Caco-2 (cell line): ENCODE results near the gene ATP9B. TPM values are rescaled to one million over a fixed set of nuclear protein-coding genes. Genes with fewer than 3 reads are reported as not detected.
A peak's percentile ranks its signal among the peaks of the same experiment; 100 is the strongest.

Source experiments
- BruUV-seq: library from RNA; stranded (reverse); fragments of 400-500 nt; replicated peaks from 2 replicates; lab custom pipeline; 2021; lab: Mats Ljungman, UMichigan
- CTCF ChIA-PET: fragments of 300-600 bp; sonication (Branson Sonifier 250); formaldehyde crosslinking; loops from one replicate; lab custom pipeline; 2022; ENCODE audit warnings: antibody characterized with exemption; lab: Charles Lee
- POLR2A ChIA-PET: fragments of 300-600 bp; sonication (Branson Sonifier 250); formaldehyde crosslinking; loops from one replicate; lab custom pipeline; 2022; ENCODE audit warnings: antibody characterized with exemption; lab: Charles Lee
- DNase-seq, 2 experiments: peaks; one replicate each; pipeline versions ENCODE4 v3.0.0 to v3.0.0-alpha.2; 2020 to 2022
- H3K27me3 ChIP-seq: replicated peaks from 2 replicates; pipeline ENCODE4 v1.6.0; 2011; ENCODE audit warnings: low read length; ENCODE audit not compliant: control insufficient read depth, insufficient read depth
- H3K36me3 ChIP-seq: 2 replicates; pipeline ENCODE4 v1.5.1; 2011; ENCODE audit warnings: low read length; ENCODE audit not compliant: control insufficient read depth, insufficient read depth
- H3K4me1 ChIP-seq: fragments of 250-450 bp; sonication (Bioruptor Pico); 2 replicates; pipeline ENCODE4 v1.5.1; 2020; ENCODE audit warnings: mild to moderate bottlenecking
- H3K4me3 ChIP-seq: 2 replicates; pipeline ENCODE4 v1.5.1; 2011; ENCODE audit warnings: low read depth, mild to moderate bottlenecking, control low read depth, low read length
- H3K9me3 ChIP-seq: fragments of 250-450 bp; sonication (Bioruptor Pico); 2 replicates; pipeline ENCODE4 v1.5.1; 2020; ENCODE audit warnings: mild to moderate bottlenecking, moderate library complexity
- H3K27ac Mint-ChIP-seq: one replicate; pipeline ENCODE4 v1.8.0; 2022; ENCODE audit warnings: mixed read lengths; ENCODE audit not compliant: unreplicated experiment
- H3K27me3 Mint-ChIP-seq: one replicate; pipeline ENCODE4 v1.8.0; 2022; ENCODE audit warnings: mixed read lengths; ENCODE audit not compliant: insufficient read depth, unreplicated experiment
- H3K36me3 Mint-ChIP-seq: one replicate; pipeline ENCODE4 v1.8.0; 2022; ENCODE audit warnings: mild to moderate bottlenecking, mixed read lengths; ENCODE audit not compliant: insufficient read depth, unreplicated experiment
- H3K4me1 Mint-ChIP-seq: one replicate; pipeline ENCODE4 v1.8.0; 2022; ENCODE audit warnings: low read depth, mixed read lengths; ENCODE audit not compliant: unreplicated experiment
- H3K4me3 Mint-ChIP-seq: one replicate; pipeline ENCODE4 v1.8.0; 2022; ENCODE audit warnings: mild to moderate bottlenecking, moderate library complexity, mixed read lengths; ENCODE audit not compliant: unreplicated experiment
- H3K9me3 Mint-ChIP-seq: one replicate; pipeline ENCODE4 v1.8.0; 2022; ENCODE audit warnings: mixed read lengths; ENCODE audit not compliant: unreplicated experiment
- CTCF ChIP-seq, 2 experiments: fragments of 200-600 bp in 1 of 2; IDR thresholded peaks; 1 replicate in 1 of 2; 2 replicates in 1 of 2; pipeline versions ENCODE4 v1.5.1 to v1.8.0; 2011 to 2022; ENCODE audit warnings: antibody characterized with exemption in 1 of 2, control low read depth in 1 of 2, inconsistent platforms in 1 of 2, low read depth in 1 of 2, low read length in 1 of 2, mild to moderate bottlenecking in 1 of 2, moderate library complexity in 1 of 2; ENCODE audit not compliant: insufficient read depth in 1 of 2, severe bottlenecking in 1 of 2, unreplicated experiment in 1 of 2
- intact Hi-C: fragments of 100-400 bp; cut with micrococcal nuclease; formaldehyde crosslinking; loops from one replicate; pipeline ENCODE4 v1.10.0; 2022; ENCODE audit not compliant: unreplicated experiment
- total RNA-seq: library from RNA; stranded (reverse); gene quantifications from 2 replicates; pipeline ENCODE4 v1.2.3, GENCODE V29; 2022

Gene ATP9B
- total RNA-seq, 1 experiment from 2014 or later, result 15.8 TPM

GRCh38 chr18:79393181-79393634 is 324.0 kb downstream of the ATP9B start:
- no peaks in the 10 kb centered on the region for H3K4me1 Mint-ChIP-seq
- no peaks in the 10 kb centered on the region for H3K36me3 Mint-ChIP-seq
- ChIA-PET CTCF (no interaction called here), POLR2A (interaction anchor here (0.7 kb wide), 1 partner anchor 99 kb away, joined by 6 read pairs; no protein-coding TSS in a partner anchor)
- H3K27ac Mint-ChIP-seq, result no peak overlapping the region
- peak overlapping the region; percentile 75 for H3K4me3 Mint-ChIP-seq
- Histone ChIP-seq H3K4me3 (no peak overlapping the region), H3K27me3 (no peaks in the 10 kb centered on the region), H3K4me1 (no peaks in the 10 kb centered on the region), H3K9me3 (no peaks in the 10 kb centered on the region), H3K36me3 (no peaks in the 10 kb centered on the region)
- no TSS peak for BruUV-seq
- no peaks in the 10 kb centered on the region for H3K9me3 Mint-ChIP-seq
- no peak for TF ChIP-seq CTCF (IDR thresholded peaks at IDR 0.05; ENCODE audit: insufficient read depth in 1 of 2, low read depth in 1 of 2, low read length in 1 of 2, severe bottlenecking in 1 of 2, unreplicated experiment in 1 of 2)
- no peak for DNase-seq
- H3K27me3 Mint-ChIP-seq, result peaks cover 20% of the 10 kb centered on the region
- intact Hi-C loops, result no loop called here

GRCh38 chr18:79393635-79394533 is 324.7 kb downstream of the ATP9B start:
- Histone ChIP-seq H3K27me3 (no peaks in the 10 kb centered on the region), H3K36me3 (no peaks in the 10 kb centered on the region), H3K4me3 (peak overlapping the region; percentile 16), H3K9me3 (no peaks in the 10 kb centered on the region), H3K4me1 (no peaks in the 10 kb centered on the region)
- POLR2A ChIA-PET, result interaction anchor here (0.7 kb wide), 1 partner anchor 98 kb away, joined by 6 read pairs; no protein-coding TSS in a partner anchor
- Mint-ChIP-seq H3K4me1 (no peaks in the 10 kb centered on the region), H3K36me3 (no peaks in the 10 kb centered on the region), H3K9me3 (no peaks in the 10 kb centered on the region), H3K4me3 (peak overlapping the region; percentile 75), H3K27ac (peak overlapping the region; percentile 76), H3K27me3 (peaks cover 16% of the 10 kb centered on the region)
- no TSS peak for BruUV-seq
- intact Hi-C loops, result no loop called here
- DNase-seq, result peak in 1 of 2 experiments; percentile 38
- no peak for TF ChIP-seq CTCF (IDR thresholded peaks at IDR 0.05; ENCODE audit: insufficient read depth in 1 of 2, low read depth in 1 of 2, low read length in 1 of 2, severe bottlenecking in 1 of 2, unreplicated experiment in 1 of 2)
- CTCF ChIA-PET, result no interaction called here

- no peaks in the 10 kb centered on the region for H3K27me3 ChIP-seq
- peak overlapping the region; percentile 7 for H3K4me3 ChIP-seq
- intact Hi-C loops, result no loop called here
- Mint-ChIP-seq H3K4me1 (no peaks in the 10 kb centered on the region), H3K27me3 (peaks cover 12% of the 10 kb centered on the region), H3K27ac (no peak overlapping the region), H3K4me3 (peak overlapping the region; percentile 38), H3K36me3 (no peaks in the 10 kb centered on the region), H3K9me3 (no peaks in the 10 kb centered on the region)
- ChIA-PET CTCF (no interaction called here), POLR2A (no interaction called here)
- no peak for TF ChIP-seq CTCF (IDR thresholded peaks at IDR 0.05; ENCODE audit: insufficient read depth in 1 of 2, low read depth in 1 of 2, low read length in 1 of 2, severe bottlenecking in 1 of 2, unreplicated experiment in 1 of 2)
- no peaks in the 10 kb centered on the region for H3K9me3 ChIP-seq
- BruUV-seq, result no TSS peak
- DNase-seq, result no peak
- no peaks in the 10 kb centered on the region for H3K36me3 ChIP-seq
- H3K4me1 ChIP-seq, result no peaks in the 10 kb centered on the region
Measured at GRCh38 chr18:79394534-79395307, 325.5 kb downstream of the ATP9B start.
